Vagina (tissue), 2 donors: ENCODE data around the gene CADPS2.

Source experiments
- POLR2A ChIP-seq, 2 donors: fragments of 450-650 bp; IDR thresholded peaks; one replicate each; pipeline ENCODE4 v1.6.1; 2017; ENCODE audit warnings: antibody characterized with exemption in 2 of 2, mild to moderate bottlenecking in 2 of 2, moderate library complexity in 2 of 2
- TF ChIP-seq, protein P1 (sequence below), 3 experiments: fragments of 450-650 bp in 2 of 3; fragments of 200-600 bp in 1 of 3; sonication (generic) in 1 of 3; IDR thresholded peaks; one replicate each; pipeline ENCODE4 v1.5.1; 2017 to 2019; ENCODE audit warnings: antibody characterized with exemption in 3 of 3, mild to moderate bottlenecking in 2 of 3, moderate library complexity in 2 of 3

DNA sequence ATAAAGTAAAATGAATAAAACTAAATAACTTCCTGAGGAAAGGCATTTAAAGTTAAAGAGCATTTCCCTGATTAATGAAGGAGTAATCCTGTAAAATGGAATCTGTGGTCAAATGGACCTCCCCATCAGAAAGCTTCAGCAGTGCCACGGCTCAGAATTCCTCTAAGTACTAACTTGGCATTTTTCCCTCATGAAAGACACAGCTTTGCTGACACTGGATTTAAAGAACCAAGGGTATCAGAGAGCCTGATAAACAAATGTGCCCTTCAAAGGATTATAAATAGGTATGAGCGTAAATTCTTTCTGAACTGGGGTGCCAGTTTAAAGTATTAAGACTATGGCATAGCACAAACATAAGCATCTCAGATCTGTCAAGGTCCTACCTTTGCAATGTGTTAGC, 159.4 kb downstream of the CADPS2 start:
- TF ChIP-seq POLR2A (IDR thresholded peaks at IDR 0.05): no peak
- TF ChIP-seq, protein P1, sequence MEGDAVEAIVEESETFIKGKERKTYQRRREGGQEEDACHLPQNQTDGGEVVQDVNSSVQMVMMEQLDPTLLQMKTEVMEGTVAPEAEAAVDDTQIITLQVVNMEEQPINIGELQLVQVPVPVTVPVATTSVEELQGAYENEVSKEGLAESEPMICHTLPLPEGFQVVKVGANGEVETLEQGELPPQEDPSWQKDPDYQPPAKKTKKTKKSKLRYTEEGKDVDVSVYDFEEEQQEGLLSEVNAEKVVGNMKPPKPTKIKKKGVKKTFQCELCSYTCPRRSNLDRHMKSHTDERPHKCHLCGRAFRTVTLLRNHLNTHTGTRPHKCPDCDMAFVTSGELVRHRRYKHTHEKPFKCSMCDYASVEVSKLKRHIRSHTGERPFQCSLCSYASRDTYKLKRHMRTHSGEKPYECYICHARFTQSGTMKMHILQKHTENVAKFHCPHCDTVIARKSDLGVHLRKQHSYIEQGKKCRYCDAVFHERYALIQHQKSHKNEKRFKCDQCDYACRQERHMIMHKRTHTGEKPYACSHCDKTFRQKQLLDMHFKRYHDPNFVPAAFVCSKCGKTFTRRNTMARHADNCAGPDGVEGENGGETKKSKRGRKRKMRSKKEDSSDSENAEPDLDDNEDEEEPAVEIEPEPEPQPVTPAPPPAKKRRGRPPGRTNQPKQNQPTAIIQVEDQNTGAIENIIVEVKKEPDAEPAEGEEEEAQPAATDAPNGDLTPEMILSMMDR (IDR thresholded peaks at IDR 0.05): no peak
